Measurements from ENCODE around the gene THSD1. TPM values are rescaled to one million over a fixed set of nuclear protein-coding genes. Genes with fewer than 3 reads are reported as not detected.

Gene THSD1, protein sequence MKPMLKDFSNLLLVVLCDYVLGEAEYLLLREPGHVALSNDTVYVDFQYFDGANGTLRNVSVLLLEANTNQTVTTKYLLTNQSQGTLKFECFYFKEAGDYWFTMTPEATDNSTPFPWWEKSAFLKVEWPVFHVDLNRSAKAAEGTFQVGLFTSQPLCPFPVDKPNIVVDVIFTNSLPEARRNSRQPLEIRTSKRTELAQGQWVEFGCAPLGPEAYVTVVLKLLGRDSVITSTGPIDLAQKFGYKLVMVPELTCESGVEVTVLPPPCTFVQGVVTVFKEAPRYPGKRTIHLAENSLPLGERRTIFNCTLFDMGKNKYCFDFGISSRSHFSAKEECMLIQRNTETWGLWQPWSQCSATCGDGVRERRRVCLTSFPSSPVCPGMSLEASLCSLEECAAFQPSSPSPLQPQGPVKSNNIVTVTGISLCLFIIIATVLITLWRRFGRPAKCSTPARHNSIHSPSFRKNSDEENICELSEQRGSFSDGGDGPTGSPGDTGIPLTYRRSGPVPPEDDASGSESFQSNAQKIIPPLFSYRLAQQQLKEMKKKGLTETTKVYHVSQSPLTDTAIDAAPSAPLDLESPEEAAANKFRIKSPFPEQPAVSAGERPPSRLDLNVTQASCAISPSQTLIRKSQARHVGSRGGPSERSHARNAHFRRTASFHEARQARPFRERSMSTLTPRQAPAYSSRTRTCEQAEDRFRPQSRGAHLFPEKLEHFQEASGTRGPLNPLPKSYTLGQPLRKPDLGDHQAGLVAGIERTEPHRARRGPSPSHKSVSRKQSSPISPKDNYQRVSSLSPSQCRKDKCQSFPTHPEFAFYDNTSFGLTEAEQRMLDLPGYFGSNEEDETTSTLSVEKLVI
- 8.9 and 10.1 TPM in 2 replicates for polyA plus RNA-seq (2012; rRNA removed)
- polyA plus RNA-seq (2012; cell fraction: cytosol; rRNA removed), result 6.2 and 8.1 TPM in 2 replicates
- polyA plus RNA-seq (2012; cell fraction: nucleus; rRNA removed), result 12.0 and 14.6 TPM in 2 replicates

GRCh38 chr13:52405767-52406494 lies at the start of gene THSD1:
THSD1 (minus strand) TSS chr13:52406172; CDS start chr13:52402600, 3,572 bp downstream.
- 9% methylated on average over 21 of the region's 68 CpGs for WGBS (ENCODE audit: low lambda C conversion rate)

GRCh38 chr13:52455677-52456041 lies 49.7 kb upstream of the THSD1 start:
- Histone ChIP-seq H3K79me2 (ENCODE audit: insufficient read depth) (peaks cover 49% of the 10 kb centered on the region), H3K4me3 (ENCODE audit: low read depth in 2 of 2, low read length in 1 of 2) (peak overlapping the region; percentile 82 to 86), H3K4me2 (peak overlapping the region; percentile 80), H3K27ac (ENCODE audit: low read depth in 2 of 2, low read length in 1 of 2) (peak overlapping the region; percentile 77 to 92), H3K27me3 (ENCODE audit: insufficient read depth) (no peaks in the 10 kb centered on the region), H3K36me3 (replicated peaks in 1 of 2; ENCODE audit: control insufficient read depth in 1 of 2, insufficient read depth in 2 of 2, low read length in 1 of 2) (peaks cover 3 to 9% of the 10 kb centered on the region in 2 experiments), H4K20me1 (ENCODE audit: insufficient read depth) (peaks cover 3% of the 10 kb centered on the region; the same call in 1 of the 2 replicates), H3K9ac (peak overlapping the region; percentile 66), H3K9me3 (no peaks in the 10 kb centered on the region), H3F3A (replicated peaks; ENCODE audit: insufficient read depth) (no peaks in the 10 kb centered on the region), H3K4me1 (ENCODE audit: control insufficient read depth in 1 of 2, insufficient read depth in 2 of 2, low read depth in 1 of 2, low read length in 1 of 2) (peaks cover 7 to 18% of the 10 kb centered on the region in 2 experiments; a peak in 3 of 4 replicates), H2AFZ (ENCODE audit: low read depth) (peak overlapping the region; percentile 71), H3K9me2 (no peaks in the 10 kb centered on the region)
- ChIA-PET CTCF (interaction anchor here (1.0 to 1.7 kb wide), 4 partner anchors 9 to 746 kb away, joined by 3 to 4 read pairs (median 3); no protein-coding TSS in a partner anchor), POLR2A (interaction anchor here (0.6 kb wide), 1 partner anchor 8 kb away, joined by 3 read pairs; no protein-coding TSS in a partner anchor)
- DNase-seq, result peak; percentile 93
- 0 out of 2 replicates have a peak, but pooled peaks have one; percentile 29 for TF ChIP-seq MXI1 (IDR thresholded peaks at IDR 0.05; ENCODE audit: low read depth, low read length)
- no peak for TF ChIP-seq GATA2 (CRISPR knock-in tag; IDR thresholded peaks at IDR 0.05)
- peak; percentile 74 for TF ChIP-seq NRF1 (IDR thresholded peaks at IDR 0.05; ENCODE audit: low read depth, low read length)
- 6% methylated on average over 2 of the region's 37 CpGs for WGBS (ENCODE audit: low lambda C conversion rate)

More at GRCh38 chr13:52405767-52406494, at the start of gene THSD1:
- TF ChIP-seq CHD2 (IDR thresholded peaks at IDR 0.05; ENCODE audit: low read length, partially characterized antibody) (no peak), TAF1 (IDR thresholded peaks at IDR 0.05; ENCODE audit: borderline replicate concordance, low read depth, low read length) (peak; percentile 35; the same call in 1 of the 2 replicates)
- H3K27me3 ChIP-seq (ENCODE audit: insufficient read depth), result no peaks in the 10 kb centered on the region
- no peaks in the 10 kb centered on the region for H3K9me2 ChIP-seq
- ChIA-PET POLR2A (no interaction called here), CTCF (interaction anchor here (1.0 to 1.7 kb wide), 3 partner anchors 30 to 45 kb away, joined by 3 to 16 read pairs (median 3); partner anchors contain the start of gene VPS36)
- H3K4me3 ChIP-seq (ENCODE audit: low read depth in 2 of 2, low read length in 1 of 2), result peak within 1 kb of the TSS; percentile 76 to 85
- no peaks in the 10 kb centered on the region for H4K20me1 ChIP-seq (ENCODE audit: insufficient read depth)
- H3K9ac ChIP-seq, result peak within 1 kb of the TSS; percentile 66
- H3K9me3 ChIP-seq, result no peaks in the 10 kb centered on the region
- H2AFZ ChIP-seq (ENCODE audit: low read depth), result peak within 1 kb of the TSS; percentile 72
- peak; percentile 87 for DNase-seq
- H3K4me1 ChIP-seq (ENCODE audit: control insufficient read depth in 1 of 2, insufficient read depth in 2 of 2, low read depth in 1 of 2, low read length in 1 of 2), result peaks cover 0 to 5% of the 10 kb centered on the region in 2 experiments; a peak in 1 of 4 replicates
- H3K79me2 ChIP-seq (ENCODE audit: insufficient read depth), result no peaks in the 10 kb centered on the region
- no peak within 1 kb of the TSS for H3K27ac ChIP-seq (ENCODE audit: low read depth in 2 of 2, low read length in 1 of 2)
- peaks cover 0 to 8% of the 10 kb centered on the region in 2 experiments for H3K36me3 ChIP-seq (replicated peaks in 1 of 2; ENCODE audit: control insufficient read depth in 1 of 2, insufficient read depth in 2 of 2, low read length in 1 of 2)
- no peaks in the 10 kb centered on the region for H3F3A ChIP-seq (replicated peaks; ENCODE audit: insufficient read depth)
- H3K4me2 ChIP-seq, result peak within 1 kb of the TSS; percentile 82

Data from SK-N-SH (cell line).